ENCODE measurements around the gene POU6F2. TPM values are rescaled to one million over a fixed set of nuclear protein-coding genes. Genes with fewer than 3 reads are reported as not detected.

The POU6F2 gene
- total RNA-seq, 1 experiment from 2014 or later, result 0.27 TPM

GRCh38 chr7:39145935-39146334 lies 168.2 kb downstream of the POU6F2 start (continued):
- TF ChIP-seq POLR2A (IDR thresholded peaks at IDR 0.05; ENCODE audit: borderline replicate concordance, extremely low read depth, insufficient read depth, insufficient read length) (no peak), ZFX (IDR thresholded peaks at IDR 0.05) (no peak), EZH2 (IDR thresholded peaks at IDR 0.05) (no peak), JUND (IDR thresholded peaks at IDR 0.05) (no peak), TCF7L2 (IDR thresholded peaks at IDR 0.05; ENCODE audit: borderline replicate concordance, extremely low read depth, insufficient read depth, insufficient read length) (no peak)

DNA sequence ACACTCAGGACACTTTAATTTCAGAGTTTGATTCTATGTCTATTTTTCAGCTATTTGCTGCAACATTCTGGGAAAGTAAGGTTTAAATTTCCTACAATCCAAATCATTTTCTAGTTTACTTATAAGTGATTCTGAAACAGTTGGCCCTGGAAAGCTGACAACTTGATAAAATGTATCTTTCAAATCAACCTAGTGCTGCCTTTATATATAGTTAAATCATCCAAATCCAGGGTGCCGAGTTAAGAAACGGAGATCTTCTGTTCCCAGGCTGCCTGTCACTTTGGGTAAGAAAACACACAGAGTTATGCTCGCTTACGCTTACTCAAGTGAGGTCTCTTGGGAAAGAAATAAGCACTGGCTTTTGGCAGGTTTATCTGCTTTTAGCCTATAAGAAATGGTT lies 175.0 kb downstream of the POU6F2 start:
- Histone ChIP-seq H3K27me3 (ENCODE audit: insufficient read depth, low read length) (peaks cover 48% of the 10 kb centered on the region), H3K4me1 (ENCODE audit: control insufficient read depth in 1 of 2, insufficient read depth in 2 of 2, low read length in 2 of 2) (no peaks in the 10 kb centered on the region), H3K79me2 (ENCODE audit: insufficient read depth, low read length) (no peaks in the 10 kb centered on the region), H2AFZ (ENCODE audit: low read depth, low read length, poor library complexity, severe bottlenecking) (no peak overlapping the region), H3K9me2 (ENCODE audit: insufficient read depth) (no peaks in the 10 kb centered on the region), H3K9me3 (ENCODE audit: control insufficient read depth in 1 of 2, insufficient read depth in 1 of 2, low read depth in 1 of 2, low read length in 2 of 2) (no peaks in the 10 kb centered on the region), H3K4me2 (ENCODE audit: low read length) (no peak overlapping the region), H3K27ac (ENCODE audit: low read depth, low read length) (no peak overlapping the region), H3K4me3 (replicated peaks in 1 of 2; ENCODE audit: low read depth in 1 of 2, low read length in 2 of 2) (no peak overlapping the region), H3K36me3 (ENCODE audit: control insufficient read depth in 1 of 2, insufficient read depth in 2 of 2, low read length in 2 of 2) (no peaks in the 10 kb centered on the region), H4K20me1 (ENCODE audit: insufficient read depth) (no peaks in the 10 kb centered on the region; the same call in 1 of the 2 replicates), H3K9ac (ENCODE audit: low read length) (no peak overlapping the region)
- CTCF ChIA-PET, result no interaction called here
- DNase-seq (ENCODE audit: low read depth, low spot score) (no peak), ATAC-seq (no peak)
- RAD21 ChIA-PET (ENCODE audit: low non-redundant PET in 1 of 2, low total read pairs in 2 of 2, uncharacterized antibody in 2 of 2, unreplicated experiment in 2 of 2), result no interaction called here
- BruUV-seq (replicated peaks), result no TSS peak
- TF ChIP-seq ATF3 (IDR thresholded peaks at IDR 0.05) (no peak), POLR2A (IDR thresholded peaks at IDR 0.05; ENCODE audit: borderline replicate concordance, extremely low read depth, insufficient read depth, insufficient read length) (no peak), EGR1 (IDR thresholded peaks at IDR 0.05; ENCODE audit: low read depth) (no peak), RAD21 (IDR thresholded peaks at IDR 0.05; ENCODE audit: low read depth) (no peak), ELF1 (IDR thresholded peaks at IDR 0.05; ENCODE audit: borderline replicate concordance, low read depth) (no peak), REST (IDR thresholded peaks at IDR 0.05; ENCODE audit: low read depth) (no peak), SIN3A (IDR thresholded peaks at IDR 0.05; ENCODE audit: low read depth) (no peak), CBX3 (IDR thresholded peaks at IDR 0.05; ENCODE audit: low read depth) (no peak), SP1 (IDR thresholded peaks at IDR 0.05; ENCODE audit: low read depth) (no peak), FOSL1 (IDR thresholded peaks at IDR 0.05; ENCODE audit: low read depth) (no peak), TCF7L2 (IDR thresholded peaks at IDR 0.05; ENCODE audit: borderline replicate concordance, extremely low read depth, insufficient read depth, insufficient read length) (no peak), YY1 (IDR thresholded peaks at IDR 0.05; ENCODE audit: extremely low read depth, insufficient replicate concordance, low read depth, low read length) (no peak), EZH2 (IDR thresholded peaks at IDR 0.05) (no peak)
- TF ChIP-seq, protein P1, sequence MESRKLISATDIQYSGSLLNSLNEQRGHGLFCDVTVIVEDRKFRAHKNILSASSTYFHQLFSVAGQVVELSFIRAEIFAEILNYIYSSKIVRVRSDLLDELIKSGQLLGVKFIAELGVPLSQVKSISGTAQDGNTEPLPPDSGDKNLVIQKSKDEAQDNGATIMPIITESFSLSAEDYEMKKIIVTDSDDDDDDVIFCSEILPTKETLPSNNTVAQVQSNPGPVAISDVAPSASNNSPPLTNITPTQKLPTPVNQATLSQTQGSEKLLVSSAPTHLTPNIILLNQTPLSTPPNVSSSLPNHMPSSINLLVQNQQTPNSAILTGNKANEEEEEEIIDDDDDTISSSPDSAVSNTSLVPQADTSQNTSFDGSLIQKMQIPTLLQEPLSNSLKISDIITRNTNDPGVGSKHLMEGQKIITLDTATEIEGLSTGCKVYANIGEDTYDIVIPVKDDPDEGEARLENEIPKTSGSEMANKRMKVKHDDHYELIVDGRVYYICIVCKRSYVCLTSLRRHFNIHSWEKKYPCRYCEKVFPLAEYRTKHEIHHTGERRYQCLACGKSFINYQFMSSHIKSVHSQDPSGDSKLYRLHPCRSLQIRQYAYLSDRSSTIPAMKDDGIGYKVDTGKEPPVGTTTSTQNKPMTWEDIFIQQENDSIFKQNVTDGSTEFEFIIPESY (IDR thresholded peaks at IDR 0.05; ENCODE audit: extremely low read depth, insufficient replicate concordance, low read length), result no peak
- TF ChIP-seq, protein P2, sequence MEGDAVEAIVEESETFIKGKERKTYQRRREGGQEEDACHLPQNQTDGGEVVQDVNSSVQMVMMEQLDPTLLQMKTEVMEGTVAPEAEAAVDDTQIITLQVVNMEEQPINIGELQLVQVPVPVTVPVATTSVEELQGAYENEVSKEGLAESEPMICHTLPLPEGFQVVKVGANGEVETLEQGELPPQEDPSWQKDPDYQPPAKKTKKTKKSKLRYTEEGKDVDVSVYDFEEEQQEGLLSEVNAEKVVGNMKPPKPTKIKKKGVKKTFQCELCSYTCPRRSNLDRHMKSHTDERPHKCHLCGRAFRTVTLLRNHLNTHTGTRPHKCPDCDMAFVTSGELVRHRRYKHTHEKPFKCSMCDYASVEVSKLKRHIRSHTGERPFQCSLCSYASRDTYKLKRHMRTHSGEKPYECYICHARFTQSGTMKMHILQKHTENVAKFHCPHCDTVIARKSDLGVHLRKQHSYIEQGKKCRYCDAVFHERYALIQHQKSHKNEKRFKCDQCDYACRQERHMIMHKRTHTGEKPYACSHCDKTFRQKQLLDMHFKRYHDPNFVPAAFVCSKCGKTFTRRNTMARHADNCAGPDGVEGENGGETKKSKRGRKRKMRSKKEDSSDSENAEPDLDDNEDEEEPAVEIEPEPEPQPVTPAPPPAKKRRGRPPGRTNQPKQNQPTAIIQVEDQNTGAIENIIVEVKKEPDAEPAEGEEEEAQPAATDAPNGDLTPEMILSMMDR (IDR thresholded peaks at IDR 0.05 in 2 of 3, conservative IDR thresholded peaks at IDR 0.05 in 1 of 3; ENCODE audit: borderline replicate concordance in 1 of 3, insufficient read depth in 1 of 3, low read depth in 2 of 3, low read length in 2 of 3), result no peak
- intact Hi-C loops (cut with micrococcal nuclease), result no loop called here
- POLR2A ChIA-PET, result no interaction called here
